ENCODE results near the gene PIK3R6.

GRCh38 chr17:8898126-8898525, 30.7 kb upstream of the PIK3R6 start:
- TF ChIP-seq CTCF (IDR thresholded peaks at IDR 0.05): no peak
- TF ChIP-seq POLR2A (IDR thresholded peaks at IDR 0.05): no peak

Measured in esophagus squamous epithelium (tissue), 4 donors.